ENCODE measurements around the gene GRB10.
"Not testable (repeated sequence)": the region's sequence is repeated elsewhere in the genome, so short reads cannot be mapped to it uniquely, and the experiment has no call there.

The GRB10 gene

DNA sequence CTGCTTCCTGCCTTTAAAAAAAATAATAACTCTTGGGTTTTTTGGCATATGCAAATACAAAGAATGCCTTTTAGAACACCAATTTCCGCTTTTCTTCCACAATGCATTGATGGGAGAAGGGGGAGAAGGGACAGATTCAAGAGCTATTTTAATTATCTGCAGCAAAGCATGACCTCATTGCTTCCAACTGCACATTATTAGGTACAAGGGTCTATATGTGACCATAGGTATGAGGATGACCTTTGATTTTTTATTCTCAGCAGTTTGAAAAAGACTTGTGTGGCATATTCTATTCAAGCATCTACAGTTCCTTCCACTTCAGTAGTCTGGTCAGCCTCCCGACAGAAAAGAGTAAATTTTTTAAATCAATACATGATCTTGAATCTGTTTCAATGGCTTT lies 39.7 kb downstream of the GRB10 start:
- DNase-seq (ENCODE audit: low read depth) = no peak

GRCh38 chr7:50742401-50742800 lies 40.3 kb downstream of the GRB10 start:
- DNase-seq (ENCODE audit: low read depth) = no peak

DNA sequence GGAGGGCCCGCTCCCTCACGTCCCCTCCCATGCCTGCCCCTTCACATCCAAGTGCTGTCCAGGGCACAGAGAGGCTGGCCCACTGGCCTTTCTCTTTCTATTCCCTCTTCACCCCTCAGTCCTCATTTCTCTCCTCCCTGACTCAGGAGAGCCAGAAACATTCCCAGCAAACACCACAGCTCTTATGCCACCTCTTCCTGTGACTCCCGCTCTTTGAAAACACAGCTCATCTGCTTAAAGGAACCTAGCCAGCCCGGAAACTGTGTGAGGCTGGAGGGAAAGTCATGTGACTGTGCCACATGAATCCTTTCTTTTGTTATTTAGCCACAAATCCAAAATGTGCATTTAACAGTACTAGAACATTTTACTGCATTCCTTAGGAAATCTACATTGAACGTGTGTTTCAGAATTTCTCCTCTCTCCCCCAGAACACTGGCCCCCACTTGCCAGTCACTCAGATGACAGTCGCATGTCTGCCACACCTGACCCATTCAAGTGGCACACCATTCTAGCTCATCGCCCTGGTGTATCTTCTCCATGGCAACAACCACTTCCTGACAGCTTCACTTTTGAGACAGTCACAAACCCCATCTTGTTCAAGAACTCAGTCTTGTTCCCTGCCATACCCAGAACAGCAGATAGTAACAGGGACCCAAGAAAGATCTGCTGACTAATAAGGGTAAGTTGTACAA lies 42.8 kb downstream of the GRB10 start:
- peak; percentile 20 for DNase-seq (ENCODE audit: low read depth)

GRCh38 chr7:50738932-50739331 lies 43.8 kb downstream of the GRB10 start:
- no peak for DNase-seq (ENCODE audit: low read depth)

- DNase-seq (ENCODE audit: low read depth) = not testable (repeated sequence)
Measured at GRCh38 chr7:50735836-50736235, 46.9 kb downstream of the GRB10 start.

DNA sequence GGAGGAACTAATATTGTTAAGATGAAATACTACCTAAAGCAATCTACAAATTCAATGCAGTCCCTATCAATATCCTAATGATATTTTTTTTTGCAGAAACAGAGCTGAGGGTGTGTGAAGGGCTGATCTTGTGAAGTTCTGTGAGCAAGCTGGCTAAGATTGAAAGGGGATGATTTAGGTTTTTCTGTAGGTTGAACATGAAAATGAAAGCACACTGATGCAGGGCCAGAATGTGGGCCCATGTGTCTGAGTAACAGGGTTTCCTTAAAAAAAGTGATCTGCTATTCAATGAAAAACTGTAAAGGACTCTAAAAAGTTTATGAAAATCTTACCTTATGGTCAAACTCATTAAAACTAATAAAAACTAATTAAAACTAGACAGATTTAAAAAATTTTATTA lies 47.4 kb downstream of the GRB10 start:
- no peak for DNase-seq (ENCODE audit: low read depth)

DNA sequence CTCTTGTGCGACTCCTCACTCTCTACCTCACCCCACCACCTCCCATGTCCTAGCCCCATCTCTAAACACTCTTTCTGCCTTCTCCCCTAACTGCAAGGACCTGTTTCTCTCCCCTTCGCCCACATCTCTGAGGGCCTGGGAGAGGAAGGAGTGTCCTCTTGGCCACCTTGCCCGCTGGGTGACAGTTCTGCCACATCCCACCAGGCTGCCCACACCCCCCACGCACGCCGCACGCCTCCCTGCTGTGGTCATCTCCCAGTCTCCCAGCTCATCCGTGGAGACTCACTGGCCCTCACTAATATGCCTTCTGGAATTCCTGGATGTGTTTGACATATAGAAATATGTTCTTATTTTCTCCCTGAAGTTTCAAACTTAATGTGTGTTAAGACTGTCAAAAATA lies 48.5 kb downstream of the GRB10 start:
- no peak for DNase-seq (ENCODE audit: low read depth)

DNA sequence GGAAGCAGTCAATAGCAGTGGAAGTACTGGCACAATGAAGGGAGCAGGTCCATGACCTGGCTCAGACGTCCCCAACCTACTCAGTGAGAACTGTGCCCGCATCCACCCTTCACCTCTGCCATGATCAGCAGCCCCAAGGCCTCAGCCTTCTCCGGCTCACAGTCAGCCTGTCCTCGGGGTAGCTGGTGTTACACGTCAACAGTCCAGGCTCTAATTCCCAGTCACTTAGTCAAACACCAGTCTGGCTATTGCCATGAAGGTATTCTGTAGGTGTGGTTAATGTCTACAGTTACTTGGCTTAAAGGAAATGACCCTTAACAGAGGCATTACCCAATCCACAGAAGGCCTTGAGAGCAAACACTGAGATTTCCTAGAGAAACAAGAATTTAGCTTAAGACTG lies 49.1 kb downstream of the GRB10 start:
- no peak for DNase-seq (ENCODE audit: low read depth)

DNA sequence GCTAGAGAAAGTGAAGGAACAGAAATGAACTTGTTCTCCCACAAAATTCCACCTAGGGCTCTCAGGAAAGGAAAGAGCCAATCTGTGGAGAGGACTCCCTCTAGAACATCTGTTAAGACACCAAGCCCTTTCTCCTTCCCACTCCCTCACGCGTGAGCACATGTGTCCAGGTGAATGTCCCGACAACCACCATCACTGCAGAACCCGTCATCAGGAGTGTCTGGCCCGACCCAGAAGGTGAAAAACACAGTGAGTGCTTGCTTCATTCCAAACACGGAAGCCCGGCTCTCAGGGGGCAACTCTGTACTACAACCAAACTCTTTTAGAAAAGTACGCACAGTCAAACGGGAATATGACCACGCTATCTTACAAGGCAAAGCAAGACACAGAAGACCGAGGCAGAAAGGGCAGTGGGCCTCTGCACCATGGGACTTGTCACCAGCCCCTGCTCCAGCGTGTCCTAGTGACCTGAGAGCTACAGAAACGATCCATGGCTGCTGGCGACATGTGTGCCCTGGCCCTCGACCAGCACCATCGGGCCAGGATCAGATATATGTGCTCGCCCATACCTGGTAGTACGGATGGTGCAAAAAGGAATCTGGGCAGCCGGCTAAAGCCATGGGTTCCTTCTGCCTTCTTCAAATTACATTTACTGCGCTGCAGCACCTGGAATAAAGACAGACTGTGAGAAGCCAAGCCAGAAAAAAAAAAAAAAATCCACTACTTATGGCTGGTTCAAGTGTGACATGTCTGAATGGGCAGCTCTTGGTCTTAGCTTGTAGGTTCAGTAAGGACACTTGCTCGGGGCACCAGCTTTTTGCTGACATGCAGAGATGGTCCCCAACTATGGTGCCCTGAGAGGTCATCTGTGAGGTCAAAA lies 50.8 kb downstream of the GRB10 start:
- no peak for DNase-seq (ENCODE audit: low read depth)

GRCh38 chr7:50730446-50731400 lies 52.0 kb downstream of the GRB10 start:
- no peak for DNase-seq (ENCODE audit: low read depth)

DNA sequence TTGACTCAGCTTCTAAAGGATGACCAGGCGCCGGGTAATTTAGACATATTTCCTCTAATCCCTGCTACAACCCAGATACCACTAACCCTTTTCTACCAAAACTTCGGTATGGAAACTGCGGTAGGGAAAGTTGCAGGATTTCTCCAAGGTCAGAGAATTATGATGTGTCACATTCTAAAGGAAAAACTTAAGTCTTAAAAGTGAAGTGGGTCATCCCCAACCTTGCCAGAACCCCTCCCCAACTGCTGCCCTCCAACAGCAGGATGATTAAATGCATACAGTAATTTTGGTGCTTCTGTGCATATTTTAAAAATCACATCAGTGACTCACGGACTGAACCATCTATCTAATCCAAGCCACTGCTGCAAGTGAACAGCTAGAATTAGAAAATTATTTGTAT lies 52.7 kb downstream of the GRB10 start:
- no peak for DNase-seq (ENCODE audit: low read depth)

DNA sequence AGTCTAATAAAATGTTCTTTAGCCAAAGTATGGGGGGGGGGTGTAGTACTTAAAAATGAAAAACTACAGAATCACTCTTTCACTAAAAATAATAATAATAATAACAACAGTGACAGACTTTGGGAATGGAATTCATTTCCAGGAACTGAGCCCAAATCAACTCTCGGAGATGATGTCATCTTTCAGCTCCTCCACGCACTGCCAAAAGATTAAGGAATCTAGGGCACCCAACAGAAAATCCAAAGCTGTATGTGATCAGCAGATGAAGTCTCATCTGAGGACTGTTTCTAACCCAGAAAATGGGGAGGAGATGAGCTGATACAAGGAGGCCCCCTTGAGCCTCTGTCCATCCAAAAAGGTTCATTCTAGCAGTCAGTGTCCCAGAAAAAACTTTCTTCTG lies 54.5 kb downstream of the GRB10 start:
- DNase-seq (ENCODE audit: low read depth) = no peak

- DNase-seq (ENCODE audit: low read depth) = no peak
Measured at GRCh38 chr7:50727711-50728110, 55.0 kb downstream of the GRB10 start.

DNA sequence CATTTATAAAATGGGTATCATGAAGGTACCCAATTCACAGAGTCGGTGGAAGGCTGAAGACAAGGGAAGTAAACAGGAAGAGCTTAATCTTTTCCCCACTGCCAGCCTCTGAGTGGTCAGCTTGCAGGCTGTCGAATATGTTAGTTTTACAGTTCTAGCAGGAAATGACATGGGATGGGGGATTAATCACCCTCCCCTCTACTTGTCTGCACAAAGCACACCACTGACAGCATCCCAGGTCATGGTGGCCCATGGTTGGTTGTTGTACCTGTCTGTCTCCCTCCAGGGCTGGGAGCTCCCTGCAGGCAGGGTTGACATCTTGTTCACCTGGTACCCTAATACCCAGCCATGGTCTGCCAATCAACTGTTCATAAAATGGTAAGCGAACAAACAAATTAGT lies 55.6 kb downstream of the GRB10 start:
- no peak for DNase-seq (ENCODE audit: low read depth)

- no peak for DNase-seq (ENCODE audit: low read depth)
Measured at GRCh38 chr7:50725774-50726173, 56.9 kb downstream of the GRB10 start.

DNA sequence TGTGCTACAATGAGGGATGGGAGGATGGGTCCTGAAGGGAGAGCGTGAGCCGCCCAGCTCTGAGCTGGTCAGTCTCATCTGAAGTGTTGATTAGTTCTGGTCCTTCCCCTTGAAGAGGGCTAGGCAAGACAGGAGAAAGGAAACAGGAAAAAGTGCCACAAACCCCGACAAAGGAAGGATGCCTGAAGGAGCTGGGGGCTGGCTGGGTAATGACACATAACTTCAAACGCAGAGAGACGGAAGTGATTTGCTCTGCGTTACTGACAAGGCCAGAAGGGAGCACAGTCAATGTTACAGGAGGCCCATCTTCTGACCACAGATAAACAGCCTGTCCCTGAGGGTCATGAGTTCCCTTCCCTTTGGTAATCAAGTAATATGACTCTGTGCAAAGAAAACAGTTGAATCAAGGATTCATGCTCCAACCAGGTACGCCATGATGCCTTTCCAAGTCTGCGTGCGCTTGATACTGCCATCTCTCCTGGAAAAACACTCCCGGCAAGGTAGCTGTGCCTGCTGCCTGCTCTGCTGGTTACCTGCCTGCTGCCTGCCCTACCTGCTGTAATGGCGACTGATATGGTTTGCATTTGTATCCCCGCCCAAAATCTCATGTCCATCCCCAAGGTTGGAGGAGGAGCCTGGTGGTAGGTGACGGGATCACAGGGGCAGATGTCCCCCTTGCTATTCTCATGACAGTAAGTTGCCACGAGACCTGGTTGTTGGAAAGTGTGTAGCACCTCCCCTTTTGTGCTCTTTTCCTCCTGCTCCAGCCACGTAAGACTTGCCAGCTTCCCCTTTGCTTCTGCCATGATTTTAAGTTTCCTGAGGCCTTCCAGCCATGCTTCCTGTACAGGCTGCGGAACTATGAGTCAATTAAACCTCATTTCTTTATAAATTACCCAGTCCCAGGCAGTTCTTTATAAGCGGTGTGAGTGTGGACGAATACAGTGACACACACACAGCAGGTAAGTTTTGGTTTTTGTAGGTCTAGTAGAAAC lies 57.9 kb downstream of the GRB10 start:
- DNase-seq (ENCODE audit: low read depth) = no peak

DNA sequence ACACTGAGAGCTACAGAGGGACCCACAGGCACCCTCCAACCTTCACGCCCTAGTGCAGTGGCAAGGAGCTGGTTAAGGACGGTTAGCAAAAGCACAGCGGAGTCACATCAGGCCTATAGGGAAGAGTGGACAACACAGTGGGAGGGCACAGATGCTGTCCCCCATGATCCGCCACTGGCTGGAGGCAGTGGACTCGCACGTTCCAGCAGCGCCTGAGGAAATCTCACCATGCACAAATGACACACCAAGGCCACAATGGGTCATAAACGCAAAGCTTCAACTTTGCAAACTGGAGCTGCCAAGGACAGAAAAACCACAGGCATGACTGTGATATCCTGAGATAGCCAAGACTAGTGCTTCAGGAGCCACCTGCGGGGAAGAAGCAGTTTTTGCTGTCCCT lies 58.8 kb downstream of the GRB10 start:
- DNase-seq (ENCODE audit: low read depth) = no peak

- no peak for DNase-seq (ENCODE audit: low read depth)
Measured at GRCh38 chr7:50723173-50723572, 59.5 kb downstream of the GRB10 start.

DNA sequence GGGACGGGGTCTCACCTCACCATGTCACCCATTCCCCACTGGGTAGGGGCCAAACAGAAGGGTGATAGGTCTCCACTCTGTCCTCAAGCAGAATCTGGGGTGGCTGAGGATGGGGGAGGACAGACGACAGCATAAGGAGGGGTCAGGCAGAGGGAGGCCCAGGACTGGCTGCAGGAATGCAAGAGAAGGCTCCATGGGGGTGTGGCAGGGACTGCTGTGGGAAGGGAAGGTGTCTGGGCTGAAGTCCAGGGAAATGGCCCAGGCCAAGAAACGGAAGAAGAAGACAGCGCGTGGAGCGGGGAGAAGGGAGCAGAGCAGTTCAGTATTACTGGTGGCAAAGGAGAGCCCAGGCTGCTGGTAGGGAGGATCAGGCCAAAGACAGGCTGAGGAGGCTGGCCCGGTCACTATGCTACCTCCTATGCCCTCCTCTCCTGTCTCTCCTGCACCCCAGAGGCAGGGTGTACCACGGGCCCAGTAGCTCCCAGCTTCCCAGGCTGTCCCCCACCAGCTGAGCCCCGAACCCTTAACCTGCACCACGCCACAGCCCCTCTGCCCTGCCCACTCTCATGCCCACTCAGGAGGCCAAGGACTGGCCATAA lies 60.9 kb downstream of the GRB10 start:
- no peak for DNase-seq (ENCODE audit: low read depth)

- no peak for DNase-seq (ENCODE audit: low read depth)
Measured at GRCh38 chr7:50721160-50721559, 61.5 kb downstream of the GRB10 start.

- DNase-seq (ENCODE audit: low read depth) = no peak
Measured at GRCh38 chr7:50720295-50720694, 62.4 kb downstream of the GRB10 start.

Measured in activated T-cell treated with anti-CD3 and anti-CD28 coated beads for 24 hours (primary cell).